AG08396 (cell line): Measurements from ENCODE around the gene CAPN5.

Experiments used
- DNase-seq: peaks from one replicate; pipeline ENCODE4 v3.0.0; 2012; ENCODE audit warnings: low spot score, mixed read lengths

The CAPN5 gene

DNA sequence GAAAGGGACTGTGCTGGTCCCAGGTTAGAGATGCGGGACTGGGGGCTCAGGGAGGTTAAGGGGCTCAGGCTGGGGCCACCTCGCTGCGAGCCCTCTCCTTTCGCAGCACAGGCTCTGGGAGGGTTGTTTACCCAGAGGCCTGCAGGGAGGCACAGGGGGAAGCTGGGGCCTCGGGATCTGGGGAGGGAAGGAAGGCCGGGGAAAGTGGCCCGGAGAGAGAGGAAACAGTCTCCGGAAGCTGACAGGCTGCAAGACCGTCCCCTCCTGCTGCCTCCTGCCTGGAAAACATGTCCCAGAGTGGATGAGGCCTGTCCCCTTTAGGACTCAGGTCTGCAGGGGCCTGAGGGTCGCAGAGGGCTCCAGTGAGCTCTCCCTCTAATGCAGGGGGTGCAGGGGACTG is 106.7 kb downstream of the CAPN5 start:
- no peak for DNase-seq

DNA sequence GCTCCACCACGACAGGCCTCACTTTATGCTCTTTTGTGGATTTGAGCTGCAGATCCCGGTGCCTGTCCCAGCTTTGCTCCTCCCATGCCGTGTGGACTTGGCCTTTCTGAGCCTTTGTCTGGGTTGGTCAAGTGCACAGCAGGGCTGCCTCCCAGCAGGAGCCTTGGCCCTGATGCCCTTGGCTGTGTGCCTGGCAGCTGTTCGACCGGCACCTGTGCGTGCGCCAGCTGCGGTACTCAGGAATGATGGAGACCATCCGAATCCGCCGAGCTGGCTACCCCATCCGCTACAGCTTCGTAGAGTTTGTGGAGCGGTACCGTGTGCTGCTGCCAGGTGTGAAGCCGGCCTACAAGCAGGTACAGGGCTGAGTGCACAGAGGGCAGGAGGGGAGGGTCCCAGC is 107.8 kb downstream of the CAPN5 start:
- DNase-seq: no peak

DNA sequence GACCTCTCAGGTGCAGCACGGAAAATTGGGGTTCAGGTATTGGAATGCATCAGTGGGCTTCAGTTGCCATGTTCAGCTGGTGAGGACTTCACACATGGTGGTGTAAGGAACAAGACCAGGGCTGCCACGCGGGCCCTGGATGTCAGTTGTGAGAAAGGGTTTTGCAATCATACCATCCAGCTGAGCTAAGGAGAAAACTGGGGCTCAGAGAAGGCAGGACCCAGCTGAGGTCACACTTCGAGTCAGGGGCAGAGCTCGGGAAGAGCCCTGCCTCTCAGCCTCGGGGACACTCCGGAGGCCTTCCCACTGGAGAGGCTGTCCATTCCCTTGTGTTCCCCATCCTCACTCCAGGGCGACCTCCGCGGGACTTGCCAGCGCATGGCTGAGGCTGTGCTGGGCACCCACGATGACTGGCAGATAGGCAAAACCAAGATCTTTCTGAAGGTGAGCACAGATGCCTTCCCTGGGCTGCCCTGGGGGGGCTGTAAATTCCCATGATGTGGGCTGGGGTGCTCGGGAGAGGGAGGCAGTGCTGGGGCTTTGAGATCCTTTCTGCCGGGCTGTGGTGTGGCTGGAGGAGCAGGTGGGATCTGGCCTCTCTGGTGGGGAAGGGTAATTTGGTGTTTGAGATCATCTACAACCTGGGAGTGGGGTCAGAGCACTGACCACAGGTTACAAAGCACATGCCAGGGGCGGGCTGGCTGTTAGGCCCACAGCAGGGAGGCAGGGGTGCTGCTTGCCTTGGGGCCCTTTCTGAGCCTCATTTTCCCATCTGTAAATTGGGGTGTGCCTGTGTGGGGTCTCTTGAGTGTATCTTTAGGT is 108.5 kb downstream of the CAPN5 start:
- no peak for DNase-seq
